SJSA1 (cell line): ENCODE measurements around the gene CCDC112. TPM values are rescaled to one million over a fixed set of nuclear protein-coding genes. Genes with fewer than 3 reads are reported as not detected.

Experiments used
- DNase-seq, 2 experiments: peaks; one replicate each; pipeline ENCODE4 v3.0.0-alpha.2; 2015 to 2020; ENCODE audit warnings: low spot score in 2 of 2, low read depth in 1 of 2
- H3K27ac ChIP-seq: fragments of 250-450 bp; sonication (Bioruptor Pico); 2 replicates; pipeline ENCODE4 v1.5.1; 2020; ENCODE audit warnings: mild to moderate bottlenecking, moderate library complexity
- H3K27me3 ChIP-seq: fragments of 250-450 bp; sonication (Bioruptor Pico); replicated peaks from 2 replicates; pipeline ENCODE4 v1.5.1; 2020; ENCODE audit warnings: mild to moderate bottlenecking, moderate library complexity
- H3K36me3 ChIP-seq: fragments of 250-450 bp; sonication (Bioruptor Pico); 2 replicates; pipeline ENCODE4 v1.5.1; 2020; ENCODE audit warnings: mild to moderate bottlenecking
- H3K4me1 ChIP-seq: fragments of 250-450 bp; sonication (Bioruptor Pico); replicated peaks from 2 replicates; pipeline ENCODE4 v1.6.1; 2021; ENCODE audit warnings: mild to moderate bottlenecking
- H3K4me3 ChIP-seq: fragments of 250-450 bp; sonication (Bioruptor Pico); 2 replicates; pipeline ENCODE4 v1.5.1; 2020; ENCODE audit warnings: mild to moderate bottlenecking
- H3K9me3 ChIP-seq: fragments of 250-450 bp; sonication (Bioruptor Pico); replicated peaks from 2 replicates; pipeline ENCODE4 v1.5.1; 2020; ENCODE audit warnings: mild to moderate bottlenecking
- total RNA-seq: library from RNA; depleted of rRNA; stranded (reverse); fragments of >200 nt; shearing (Covaris generic); gene quantifications from 2 replicates; pipeline ENCODE4 v1.2.3, GENCODE V29; 2014

CCDC112 gene
- total RNA-seq, 1 experiment from 2014 or later = 11.1 TPM

DNA sequence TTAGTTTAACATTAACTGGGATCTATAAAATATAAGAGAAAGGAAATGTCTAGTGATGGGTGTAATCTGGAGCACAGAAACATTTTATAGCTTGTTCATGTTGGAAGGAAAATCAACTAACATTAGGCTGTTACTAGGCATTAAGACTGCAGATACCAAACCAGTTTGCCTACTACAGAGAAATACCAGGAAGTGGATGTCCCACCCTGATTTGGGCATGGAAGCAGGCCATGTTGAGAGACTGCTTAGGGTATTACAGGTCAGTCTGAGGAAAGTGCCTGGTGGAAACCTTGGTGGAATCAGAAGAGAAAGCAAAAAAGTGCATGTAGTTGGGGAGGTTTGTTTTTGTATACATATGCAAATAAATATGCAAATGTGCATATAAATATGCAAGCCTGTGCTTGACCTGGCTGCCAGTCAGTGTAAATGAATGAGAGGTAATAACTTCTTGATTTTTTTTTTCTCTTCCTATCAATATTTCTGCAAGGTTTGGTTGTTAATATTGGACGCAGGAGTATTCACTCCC, 9.6 kb upstream of the CCDC112 start:
- Histone ChIP-seq H3K4me3 (no peak overlapping the region), H3K4me1 (no peaks in the 10 kb centered on the region), H3K9me3 (no peaks in the 10 kb centered on the region), H3K27me3 (0 out of 2 replicates have a peak, but pooled peaks cover 10% of the 10 kb centered on the region), H3K36me3 (no peaks in the 10 kb centered on the region), H3K27ac (no peak overlapping the region)
- DNase-seq = no peak

DNA sequence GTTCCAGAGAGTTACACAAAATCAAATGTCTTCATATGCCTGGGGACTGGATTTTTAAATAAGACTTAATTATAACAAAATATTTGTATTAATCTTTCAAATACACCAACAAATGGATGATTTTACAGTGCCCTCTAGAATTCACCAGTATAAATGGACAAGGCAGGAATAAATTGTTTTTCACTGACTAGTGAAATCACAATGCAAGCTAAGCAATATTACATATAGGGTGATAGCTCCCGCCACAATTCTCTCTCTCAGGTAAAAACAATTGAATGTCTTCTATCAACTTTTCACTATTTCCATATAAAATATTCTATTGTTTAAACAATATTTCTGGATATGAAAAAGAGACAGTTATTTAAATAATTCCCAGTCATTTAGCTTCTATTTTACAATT, 8.0 kb upstream of the CCDC112 start:
- H3K4me1 ChIP-seq = no peaks in the 10 kb centered on the region
- no peak overlapping the region for H3K4me3 ChIP-seq
- no peak for DNase-seq
- H3K27ac ChIP-seq = no peak overlapping the region
- H3K36me3 ChIP-seq = no peaks in the 10 kb centered on the region
- 0 out of 2 replicates have a peak, but pooled peaks cover 10% of the 10 kb centered on the region for H3K27me3 ChIP-seq
- H3K9me3 ChIP-seq = no peaks in the 10 kb centered on the region

DNA sequence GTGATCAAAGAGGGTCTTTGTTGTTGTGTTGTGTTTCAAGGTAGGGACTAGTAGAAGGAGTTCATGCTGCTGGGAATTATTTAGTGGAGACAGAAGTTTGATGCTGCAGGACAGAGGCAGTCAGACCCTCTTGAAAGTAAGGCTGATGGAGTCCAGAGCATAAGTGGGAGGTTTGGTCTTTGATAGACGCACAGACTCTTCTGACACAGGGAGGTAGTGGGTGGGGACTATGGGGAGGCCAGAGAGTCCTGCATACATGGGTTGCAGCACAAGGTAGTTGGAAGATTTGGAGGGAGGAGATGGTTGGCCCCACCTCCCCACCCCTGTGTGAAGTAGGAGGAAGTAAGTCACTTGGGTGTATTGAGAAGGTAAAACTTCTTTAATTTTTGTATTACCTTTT, 2.4 kb upstream of the CCDC112 start:
- Histone ChIP-seq H3K27ac (no peak overlapping the region), H3K36me3 (0 out of 2 replicates have a peak, but pooled peaks cover 3% of the 10 kb centered on the region), H3K9me3 (no peaks in the 10 kb centered on the region), H3K4me1 (peaks cover 5% of the 10 kb centered on the region; the same call in 1 of the 2 replicates), H3K27me3 (0 out of 2 replicates have a peak, but pooled peaks cover 8% of the 10 kb centered on the region), H3K4me3 (no peak overlapping the region)
- DNase-seq = no peak

DNA sequence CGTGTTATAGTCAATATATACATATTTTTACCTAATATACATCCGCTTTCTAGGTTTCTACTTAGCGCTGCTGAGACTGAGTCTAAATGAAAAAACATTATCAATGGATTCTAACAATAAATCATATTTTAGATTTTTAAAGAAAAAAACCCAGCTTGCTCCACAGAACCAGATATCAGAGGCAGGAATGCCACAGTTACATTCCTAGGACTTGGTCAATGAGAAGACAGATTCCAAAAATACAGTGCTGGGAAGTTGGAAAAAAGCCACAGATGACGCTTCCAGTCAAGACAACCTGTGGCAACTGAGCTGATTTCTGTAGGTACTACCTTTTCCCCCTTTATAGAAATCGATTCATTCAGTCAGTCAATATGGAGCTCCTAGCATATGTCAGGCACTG, 577 bp upstream of the CCDC112 start:
- Histone ChIP-seq H3K4me1 (peaks cover 5% of the 10 kb centered on the region; the same call in 1 of the 2 replicates), H3K27ac (no peak overlapping the region), H3K27me3 (no peaks in the 10 kb centered on the region), H3K4me3 (no peak overlapping the region), H3K9me3 (no peaks in the 10 kb centered on the region), H3K36me3 (0 out of 2 replicates have a peak, but pooled peaks cover 3% of the 10 kb centered on the region)
- peak in 1 of 2 experiments; percentile 14 for DNase-seq

DNA sequence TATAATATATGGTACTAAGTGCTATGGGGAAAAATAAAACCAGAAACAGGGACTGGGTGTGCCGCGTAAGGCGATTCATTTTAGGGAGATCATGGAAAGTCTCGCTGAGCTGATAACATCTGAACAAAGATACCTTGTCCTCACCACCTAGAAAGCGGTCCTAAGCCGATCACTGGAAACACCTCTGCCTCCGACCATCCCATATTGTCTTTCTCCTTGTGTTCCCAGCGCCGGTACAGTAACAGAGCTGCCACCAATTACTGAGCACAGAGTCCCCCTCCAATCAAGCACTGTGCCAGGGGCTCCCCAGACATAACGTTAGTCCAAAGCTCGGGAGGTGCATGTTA, 704 bp downstream of the CCDC112 start:
- Histone ChIP-seq H3K36me3 (0 out of 2 replicates have a peak, but pooled peaks cover 3% of the 10 kb centered on the region), H3K4me3 (peak overlapping the region; percentile 85), H3K9me3 (no peaks in the 10 kb centered on the region), H3K27me3 (no peaks in the 10 kb centered on the region), H3K27ac (no peak overlapping the region), H3K4me1 (peaks cover 5% of the 10 kb centered on the region; the same call in 1 of the 2 replicates)
- DNase-seq = no peak

DNA sequence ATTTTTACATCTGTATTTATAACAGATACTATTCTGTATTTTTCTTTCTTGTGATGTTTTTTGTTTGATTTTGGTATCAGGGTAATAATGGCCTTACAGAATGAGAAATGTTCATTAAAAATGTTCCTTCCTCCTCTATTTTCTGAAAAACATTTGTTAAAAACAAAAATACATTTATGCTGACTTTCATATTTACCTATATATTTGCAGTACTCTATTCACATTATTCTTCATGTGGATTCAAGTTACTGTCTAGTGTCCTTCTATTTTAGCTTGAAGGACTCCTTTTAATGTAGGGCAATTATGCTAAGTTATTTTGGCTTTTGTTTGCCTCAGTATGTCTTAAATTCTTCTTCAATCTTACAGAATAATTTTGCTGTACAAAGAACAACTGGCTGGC, 5.1 kb downstream of the CCDC112 start:
- Histone ChIP-seq H3K9me3 (no peaks in the 10 kb centered on the region), H3K4me3 (no peak overlapping the region), H3K27ac (no peak overlapping the region), H3K4me1 (peaks cover 5% of the 10 kb centered on the region; the same call in 1 of the 2 replicates), H3K27me3 (no peaks in the 10 kb centered on the region), H3K36me3 (0 out of 2 replicates have a peak, but pooled peaks cover 3% of the 10 kb centered on the region)
- no peak for DNase-seq

DNA sequence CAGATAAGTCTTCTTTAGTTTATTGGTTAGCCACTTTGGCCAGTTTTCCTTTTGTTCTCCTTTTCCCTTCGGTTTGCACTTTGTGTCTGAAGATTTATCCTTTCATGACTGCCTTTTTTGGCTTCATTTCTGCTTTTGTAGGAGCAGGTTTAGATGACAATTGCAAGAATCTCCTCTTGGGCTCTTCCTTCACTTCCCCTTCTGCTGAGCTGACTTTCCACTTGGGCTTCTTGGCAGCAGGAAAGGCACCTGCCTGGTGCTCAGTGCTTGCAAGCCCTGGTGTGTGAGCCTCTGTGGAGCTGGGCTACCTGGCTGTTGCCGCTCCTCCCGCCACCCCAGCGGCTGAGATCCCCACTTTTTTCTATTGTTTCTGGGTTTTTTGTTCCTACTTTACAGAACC, 7.3 kb downstream of the CCDC112 start:
- Histone ChIP-seq H3K27ac (no peak overlapping the region), H3K27me3 (no peaks in the 10 kb centered on the region), H3K36me3 (no peaks in the 10 kb centered on the region), H3K4me3 (no peak overlapping the region), H3K9me3 (no peaks in the 10 kb centered on the region), H3K4me1 (no peaks in the 10 kb centered on the region)
- no peak for DNase-seq

DNA sequence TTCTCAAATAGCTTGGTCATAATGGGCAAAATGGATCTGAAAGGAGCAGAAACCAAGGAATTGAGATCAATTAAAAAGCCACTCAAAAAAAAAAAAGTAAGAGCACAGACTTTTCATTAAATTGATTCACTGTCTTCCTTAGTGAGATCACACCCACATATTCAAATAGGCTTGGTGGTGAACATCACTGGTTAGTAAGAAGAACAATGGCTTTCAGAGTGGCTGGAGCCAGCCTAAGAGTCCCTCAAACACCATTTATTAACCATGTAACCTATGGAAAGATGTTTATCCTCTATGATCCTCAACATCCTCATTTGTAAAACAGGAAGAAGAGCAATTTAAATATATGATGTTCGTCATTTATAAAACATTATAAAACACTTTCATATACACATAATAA, 12.4 kb downstream of the CCDC112 start:
- H3K4me3 ChIP-seq = no peak overlapping the region
- H3K27me3 ChIP-seq = no peaks in the 10 kb centered on the region
- no peaks in the 10 kb centered on the region for H3K4me1 ChIP-seq
- no peaks in the 10 kb centered on the region for H3K36me3 ChIP-seq
- no peak overlapping the region for H3K27ac ChIP-seq
- no peaks in the 10 kb centered on the region for H3K9me3 ChIP-seq
- no peak for DNase-seq

DNA sequence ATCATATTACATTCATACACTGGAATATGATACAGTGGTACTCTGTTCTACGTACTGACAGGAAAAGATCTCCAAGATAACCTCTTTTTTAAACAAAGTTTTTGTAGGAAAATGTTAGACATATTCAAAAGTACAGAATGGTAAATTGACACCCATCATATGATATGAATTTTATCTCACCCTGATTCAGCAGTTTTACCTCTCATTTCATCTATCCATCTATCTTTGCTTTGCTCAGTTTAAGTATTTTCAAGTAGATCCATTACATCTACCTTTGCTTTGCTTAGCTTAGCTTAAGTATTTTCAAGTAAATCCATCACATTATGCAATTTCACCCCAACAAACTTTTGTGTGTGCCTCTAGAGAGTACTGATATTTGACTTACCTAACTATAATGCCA, 14.3 kb downstream of the CCDC112 start:
- DNase-seq = no peak
- Histone ChIP-seq H3K36me3 (no peaks in the 10 kb centered on the region), H3K4me1 (no peaks in the 10 kb centered on the region), H3K27ac (no peak overlapping the region), H3K9me3 (no peaks in the 10 kb centered on the region), H3K27me3 (no peaks in the 10 kb centered on the region), H3K4me3 (no peak overlapping the region)

DNA sequence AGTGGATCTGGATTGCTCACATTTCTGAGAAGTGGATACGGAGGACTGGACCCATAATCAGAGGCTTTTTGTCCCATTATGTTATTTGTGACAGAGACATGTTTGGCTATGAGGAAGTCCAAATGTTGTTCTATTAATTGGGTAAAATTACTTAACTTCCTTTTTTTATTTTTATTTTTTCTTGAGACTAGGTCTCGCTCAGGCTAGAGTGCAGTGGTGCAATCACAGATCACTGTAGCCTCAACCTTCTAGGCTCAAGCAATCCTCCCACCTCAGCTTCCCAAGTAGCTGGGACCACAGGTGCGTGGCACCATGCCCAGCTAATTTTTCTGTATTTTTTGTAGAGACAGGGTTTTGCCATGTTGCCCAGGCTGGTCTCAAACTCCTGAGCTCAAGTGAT, 21.9 kb downstream of the CCDC112 start:
- no peak overlapping the region for H3K4me3 ChIP-seq
- DNase-seq = no peak
- H3K9me3 ChIP-seq = no peaks in the 10 kb centered on the region
- H3K27ac ChIP-seq = no peak overlapping the region
- no peaks in the 10 kb centered on the region for H3K4me1 ChIP-seq
- H3K27me3 ChIP-seq = no peaks in the 10 kb centered on the region
- H3K36me3 ChIP-seq = no peaks in the 10 kb centered on the region

DNA sequence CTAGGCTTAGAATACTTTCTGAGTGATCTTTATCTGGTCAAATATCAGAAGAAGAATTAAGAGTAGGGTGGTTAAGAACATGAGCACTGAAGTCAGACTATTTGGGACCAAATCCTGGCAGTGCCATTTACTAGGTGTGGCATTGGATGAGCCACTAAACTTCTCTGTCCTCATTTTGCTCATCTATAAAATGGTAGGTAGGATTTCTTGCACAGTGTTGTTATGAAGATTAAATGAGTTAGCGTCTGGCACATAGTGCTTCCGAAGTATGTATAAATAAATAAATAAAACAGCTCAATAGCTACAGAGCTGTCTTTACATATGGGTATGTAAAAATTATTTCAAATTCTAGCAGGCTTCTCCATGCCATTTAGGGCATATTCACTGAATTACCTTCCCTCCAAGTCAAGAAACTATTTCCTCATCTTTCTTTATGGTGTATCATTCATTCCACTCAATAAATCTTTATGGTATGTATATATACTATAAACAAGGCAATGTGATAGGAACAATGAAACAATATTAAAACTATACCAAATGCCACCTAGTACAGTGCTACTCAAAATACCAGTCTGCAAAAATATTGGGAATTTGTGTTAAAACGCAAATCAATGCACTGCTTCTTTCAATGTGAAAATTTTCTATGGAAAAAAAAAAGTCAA, 24.0 kb downstream of the CCDC112 start:
- no peak for DNase-seq
- Histone ChIP-seq H3K4me1 (no peaks in the 10 kb centered on the region), H3K9me3 (no peaks in the 10 kb centered on the region), H3K4me3 (no peak overlapping the region), H3K36me3 (no peaks in the 10 kb centered on the region), H3K27me3 (no peaks in the 10 kb centered on the region), H3K27ac (no peak overlapping the region)

DNA sequence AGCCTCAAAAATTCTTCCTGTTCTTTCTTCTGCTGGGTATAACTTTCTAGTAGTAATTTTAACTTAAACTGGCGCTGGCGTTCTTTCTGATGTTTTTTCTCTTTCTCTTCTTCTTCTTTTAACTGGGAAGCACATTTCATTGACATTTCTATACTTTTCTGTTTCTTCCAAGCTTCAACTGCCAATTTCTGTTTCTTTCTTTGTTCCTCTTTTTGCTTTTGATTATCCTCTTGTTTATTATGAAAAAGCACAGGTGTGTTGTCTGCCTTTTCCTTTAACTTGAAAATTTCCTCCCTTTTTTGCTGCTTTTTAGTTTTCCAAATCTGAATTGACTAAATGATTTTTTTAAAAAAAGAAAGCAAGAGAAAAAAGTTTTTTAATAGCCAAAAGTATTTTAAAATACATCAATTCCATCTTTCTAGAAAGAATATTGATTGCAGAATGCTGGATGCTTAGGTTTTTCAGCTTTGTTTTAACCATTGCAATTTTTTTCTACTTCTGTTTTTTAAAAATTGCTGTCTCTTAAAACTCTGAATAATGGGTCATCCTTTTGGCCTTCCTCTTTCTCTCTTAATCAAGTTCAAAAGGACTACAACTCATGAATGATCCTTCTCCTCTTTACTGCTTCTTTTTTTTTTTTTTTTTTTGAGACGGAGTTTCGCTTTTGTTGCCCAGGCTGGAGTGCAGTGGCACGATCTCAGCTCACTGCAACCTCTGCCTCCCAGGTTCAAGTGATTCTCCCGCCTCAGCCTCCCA, 25.0 kb downstream of the CCDC112 start:
- no peak for DNase-seq
- Histone ChIP-seq H3K27ac (no peak overlapping the region), H3K4me3 (no peak overlapping the region), H3K4me1 (no peaks in the 10 kb centered on the region), H3K9me3 (no peaks in the 10 kb centered on the region), H3K27me3 (no peaks in the 10 kb centered on the region), H3K36me3 (no peaks in the 10 kb centered on the region)

DNA sequence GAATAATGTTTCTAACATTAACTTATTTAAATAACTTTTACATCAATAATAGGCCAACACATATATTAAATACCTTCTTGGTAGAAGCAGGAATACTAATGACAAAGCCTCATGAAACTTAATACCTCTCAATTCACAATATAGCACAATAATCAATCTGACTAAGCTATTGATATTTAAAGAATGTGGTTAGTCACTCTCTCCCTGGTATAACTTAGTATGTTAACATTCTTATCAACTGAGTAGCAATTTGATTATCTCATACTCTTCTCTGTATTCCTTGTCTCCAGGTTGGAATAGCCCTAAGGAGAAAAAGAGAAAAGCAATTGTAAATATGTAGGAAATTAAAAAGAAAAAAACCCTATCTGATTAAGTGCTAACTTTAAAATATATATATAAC, 28.8 kb downstream of the CCDC112 start:
- Histone ChIP-seq H3K27ac (no peak overlapping the region), H3K27me3 (no peaks in the 10 kb centered on the region), H3K9me3 (no peaks in the 10 kb centered on the region), H3K36me3 (peaks cover under 1% of the 10 kb centered on the region; the same call in 1 of the 2 replicates), H3K4me3 (no peak overlapping the region), H3K4me1 (peaks cover 6% of the 10 kb centered on the region)
- DNase-seq = no peak

DNA sequence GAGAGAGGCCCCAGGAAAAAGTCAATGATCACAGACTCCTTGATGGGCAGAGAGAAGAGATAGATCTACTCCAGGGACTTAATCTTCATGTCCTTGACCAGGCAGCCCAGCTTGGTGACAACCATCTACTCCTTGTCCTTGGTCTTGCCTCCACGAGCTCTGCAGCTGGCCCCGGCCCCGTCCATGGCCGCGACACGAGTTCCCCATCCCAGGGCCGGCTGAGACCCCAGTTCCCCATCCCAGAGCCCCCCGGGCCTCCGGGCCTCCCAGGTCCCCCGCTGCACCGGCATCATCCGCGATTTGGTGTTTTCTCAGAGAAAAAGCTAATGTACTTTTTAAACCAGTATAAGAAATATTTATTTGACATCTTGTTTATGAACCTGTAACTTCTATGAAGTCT, 31.2 kb downstream of the CCDC112 start:
- peaks cover 19% of the 10 kb centered on the region for H3K4me1 ChIP-seq
- no peak for DNase-seq

More for the DNA sequence above, 31.2 kb downstream of the CCDC112 start:
- Histone ChIP-seq H3K27ac (no peak overlapping the region), H3K4me3 (no peak overlapping the region), H3K27me3 (no peaks in the 10 kb centered on the region), H3K36me3 (peaks cover 8% of the 10 kb centered on the region), H3K9me3 (no peaks in the 10 kb centered on the region)
